ENCODE data around the gene UBE2J1.

The UBE2J1 gene

GRCh38 chr6:89352278-89353117, at the start of gene UBE2J1 (continued):
- TF ChIP-seq ZNF404 (tag by site-specific recombination; IDR thresholded peaks at IDR 0.05) (no peak), PRDM4 (tag by site-specific recombination; IDR thresholded peaks at IDR 0.05) (0 out of 2 replicates have a peak, but pooled peaks have one; percentile 7), SCRT1 (tag by site-specific recombination; IDR thresholded peaks at IDR 0.05; ENCODE audit: borderline replicate concordance) (no peak), ZSCAN16 (tag by site-specific recombination; IDR thresholded peaks at IDR 0.05) (peak; percentile 50; the same call in 1 of the 2 replicates), ZNF830 (tag by site-specific recombination; IDR thresholded peaks at IDR 0.05; ENCODE audit: low read depth) (no peak), SETDB1 (IDR thresholded peaks at IDR 0.05; ENCODE audit: insufficient read length, low read length) (no peak), ZNF394 (tag by site-specific recombination; IDR thresholded peaks at IDR 0.05; ENCODE audit: borderline replicate concordance) (peak; percentile 58), ZNF391 (tag by site-specific recombination; IDR thresholded peaks at IDR 0.05; ENCODE audit: borderline replicate concordance, low read depth) (peak; percentile 87; the same call in 1 of the 2 replicates), ZBTB1 (tag by site-specific recombination; IDR thresholded peaks at IDR 0.05) (no peak), ZNF302 (tag by site-specific recombination; IDR thresholded peaks at IDR 0.05; ENCODE audit: low read depth) (no peak), RBAK (tag by site-specific recombination; IDR thresholded peaks at IDR 0.05) (no peak), ZSCAN4 (tag by site-specific recombination; IDR thresholded peaks at IDR 0.05) (peak; percentile 37; the same call in 1 of the 2 replicates), KLF7 (tag by site-specific recombination; IDR thresholded peaks at IDR 0.05; ENCODE audit: borderline replicate concordance) (no peak), ZNF701 (tag by site-specific recombination; IDR thresholded peaks at IDR 0.05) (no peak), FEZF1 (tag by site-specific recombination; IDR thresholded peaks at IDR 0.05) (no peak), ZNF416 (tag by site-specific recombination; IDR thresholded peaks at IDR 0.05) (no peak), HOXC10 (CRISPR knock-in tag; IDR thresholded peaks at IDR 0.05) (no peak), MYNN (tag by site-specific recombination; IDR thresholded peaks at IDR 0.05; ENCODE audit: borderline replicate concordance) (peak; percentile 70; the same call in 1 of the 2 replicates), ZNF548 (tag by site-specific recombination; IDR thresholded peaks at IDR 0.05) (no peak), GLI4 (tag by site-specific recombination; IDR thresholded peaks at IDR 0.05) (peak; percentile 83; the same call in 1 of the 2 replicates), ZNF626 (tag by site-specific recombination; IDR thresholded peaks at IDR 0.05) (no peak), PRDM10 (tag by site-specific recombination; IDR thresholded peaks at IDR 0.05) (0 out of 2 replicates have a peak, but pooled peaks have one; percentile 51), ZNF169 (tag by site-specific recombination; IDR thresholded peaks at IDR 0.05) (no peak), ZNF423 (tag by site-specific recombination; IDR thresholded peaks at IDR 0.05) (peak; percentile 49; the same call in 1 of the 2 replicates), PBX3 (CRISPR knock-in tag; IDR thresholded peaks at IDR 0.05) (peak; percentile 94), REST (tag by site-specific recombination; IDR thresholded peaks at IDR 0.05) (peak; percentile 61), ZNF37A (tag by site-specific recombination; IDR thresholded peaks at IDR 0.05) (no peak)

All from HEK293 (cell line).